GM21737 (cell line): ENCODE measurements around the gene ALKBH6.
"Not testable (repeated sequence)": the region's sequence is repeated elsewhere in the genome, so short reads cannot be mapped to it uniquely, and the experiment has no call there.

ENCODE experiments used
- ATAC-seq: cut with Tn5 transposase; IDR thresholded peaks from one replicate; pipeline ENCODE4 v1.9.1; 2021; ENCODE audit warnings: mild to moderate bottlenecking, moderate library complexity; ENCODE audit not compliant: unreplicated experiment

ALKBH6 gene

GRCh38 chr19:35993923-35994598 is 20.0 kb downstream of the ALKBH6 start:
- ATAC-seq = no peak

DNA sequence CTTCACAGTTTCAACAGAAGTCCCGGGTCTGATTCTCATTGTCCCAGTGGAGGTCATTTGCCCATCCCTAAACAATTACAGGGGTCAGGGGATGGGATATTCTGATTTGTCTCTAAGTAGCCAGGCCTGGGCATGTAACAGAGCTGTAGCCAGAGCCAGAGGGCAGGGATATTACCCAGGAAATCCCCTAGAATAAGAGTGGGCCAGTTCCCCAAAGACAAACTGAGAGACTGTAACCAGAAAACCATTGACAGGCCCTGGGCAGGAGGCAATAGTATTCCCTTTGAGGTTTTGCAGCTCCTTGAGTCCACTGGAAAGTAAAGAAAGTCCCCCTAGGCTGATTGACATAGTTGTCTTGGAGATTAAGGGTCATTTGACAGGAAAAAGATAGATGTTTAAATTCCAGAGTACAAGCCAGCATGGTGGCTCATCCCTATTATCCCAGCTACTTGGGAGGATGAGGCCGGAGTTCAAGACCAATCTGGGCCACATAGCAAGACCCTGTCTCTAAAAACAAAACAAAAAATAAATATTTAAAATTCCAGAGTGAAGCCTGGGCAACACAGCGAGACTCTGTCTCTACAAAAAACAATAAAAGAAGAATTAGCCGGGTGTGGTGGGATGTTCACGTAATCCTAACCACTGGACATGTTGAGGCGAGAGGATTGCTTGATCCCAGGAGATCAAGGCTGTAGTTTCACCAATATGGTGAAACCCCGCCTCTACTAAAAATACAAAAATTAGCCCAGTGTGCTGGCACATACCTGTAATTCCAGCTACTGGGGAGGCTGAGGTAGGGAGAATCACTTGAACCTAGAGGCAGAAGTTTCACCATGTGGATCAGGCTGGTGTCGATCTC is 20.9 kb downstream of the ALKBH6 start:
- no peak for ATAC-seq

GRCh38 chr19:35991731-35992450 is 22.1 kb downstream of the ALKBH6 start:
- no peak for ATAC-seq

GRCh38 chr19:35990771-35991730 is 23.0 kb downstream of the ALKBH6 start:
- no peak for ATAC-seq

GRCh38 chr19:35990156-35990555 is 23.9 kb downstream of the ALKBH6 start:
- ATAC-seq = no peak

DNA sequence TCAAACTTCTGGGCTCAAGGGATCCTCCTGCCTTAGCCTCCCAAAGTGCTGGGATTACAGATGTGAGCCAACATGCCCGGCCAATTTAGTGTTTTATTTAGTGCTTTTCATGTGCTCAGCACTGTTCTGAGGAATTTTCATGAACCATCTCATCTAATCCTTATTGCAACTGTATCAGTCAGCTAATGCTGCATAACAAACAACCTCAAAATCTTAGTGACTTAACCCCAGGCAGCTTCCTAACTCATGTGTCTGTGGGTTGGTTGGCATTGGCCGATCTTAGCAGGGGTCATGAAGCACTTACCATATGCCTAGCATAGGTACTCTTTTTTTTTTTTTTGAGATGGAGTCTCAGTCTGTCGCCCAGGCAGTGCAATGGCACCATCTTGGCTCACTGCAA is 25.2 kb downstream of the ALKBH6 start:
- no peak for ATAC-seq

DNA sequence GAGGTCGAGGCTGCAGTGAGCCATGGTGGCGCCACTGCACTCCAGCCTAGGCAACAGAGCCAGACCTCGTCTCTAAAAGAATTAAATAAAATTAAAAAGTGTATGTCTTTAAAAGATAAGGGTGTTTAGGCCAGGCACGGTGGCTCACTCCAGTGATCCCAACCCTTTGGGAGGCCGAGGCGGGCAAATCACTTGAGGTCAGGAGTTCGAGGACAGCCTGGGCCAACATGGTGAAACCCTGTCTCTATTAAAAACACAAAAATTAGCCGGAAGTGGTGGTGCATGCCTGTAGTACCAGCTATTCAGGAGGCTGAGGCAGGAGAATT is 26.5 kb downstream of the ALKBH6 start:
- no peak for ATAC-seq

GRCh38 chr19:35986664-35987570 is 27.1 kb downstream of the ALKBH6 start:
- ATAC-seq = no peak

- no peak for ATAC-seq
These were observed 27.9 kb downstream of the ALKBH6 start for GRCh38 chr19:35986111-35986510.

GRCh38 chr19:35983177-35983576 is 30.8 kb downstream of the ALKBH6 start:
- no peak for ATAC-seq

DNA sequence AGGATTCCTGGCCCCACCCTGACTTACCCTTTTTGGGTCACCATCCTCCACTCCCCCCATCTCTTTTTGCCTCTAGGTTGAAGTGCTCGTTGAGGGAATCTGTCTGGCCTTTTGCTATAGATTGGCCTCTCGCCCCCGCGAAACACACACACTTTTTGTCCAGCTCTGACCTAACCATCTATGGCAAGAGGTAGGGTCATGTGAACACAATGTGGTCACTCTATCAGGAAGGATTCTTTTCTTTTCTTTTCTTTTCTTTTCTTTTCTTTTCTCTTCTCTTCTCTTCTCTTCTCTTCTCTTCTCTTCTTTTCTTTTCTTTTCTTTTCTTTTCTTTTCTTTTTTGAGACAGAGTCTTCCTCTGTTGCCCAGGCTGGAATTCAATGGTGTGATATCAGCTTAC is 33.0 kb downstream of the ALKBH6 start:
- ATAC-seq = not testable (repeated sequence)

DNA sequence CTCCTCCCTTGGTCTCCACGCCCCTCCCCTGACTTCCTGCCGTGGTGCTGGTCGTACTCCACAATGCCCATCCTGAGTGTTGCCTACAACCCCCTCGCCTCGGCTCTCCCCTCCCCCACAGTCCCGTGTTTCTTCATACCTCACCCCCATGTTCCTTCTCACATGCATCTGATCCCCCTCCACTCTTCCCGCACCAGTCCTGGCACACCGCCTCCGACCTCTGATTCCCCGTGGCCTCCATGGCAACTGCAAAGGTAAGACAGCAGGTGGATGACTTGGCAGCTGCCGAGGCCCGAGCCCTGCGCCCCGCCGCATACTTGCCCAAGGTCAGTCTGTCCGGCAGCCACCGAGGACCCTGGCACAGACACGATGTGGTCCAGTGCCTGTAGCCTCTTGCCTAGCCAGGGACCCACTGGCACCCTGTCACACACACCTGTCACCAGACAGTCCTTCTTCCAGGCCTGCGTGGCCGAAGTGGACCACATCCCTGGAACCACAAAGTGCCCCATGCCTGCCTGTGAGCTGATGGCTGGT is 35.1 kb downstream of the ALKBH6 start:
- no peak for ATAC-seq

- no peak for ATAC-seq
These were observed 35.7 kb downstream of the ALKBH6 start for GRCh38 chr19:35978271-35978670.

DNA sequence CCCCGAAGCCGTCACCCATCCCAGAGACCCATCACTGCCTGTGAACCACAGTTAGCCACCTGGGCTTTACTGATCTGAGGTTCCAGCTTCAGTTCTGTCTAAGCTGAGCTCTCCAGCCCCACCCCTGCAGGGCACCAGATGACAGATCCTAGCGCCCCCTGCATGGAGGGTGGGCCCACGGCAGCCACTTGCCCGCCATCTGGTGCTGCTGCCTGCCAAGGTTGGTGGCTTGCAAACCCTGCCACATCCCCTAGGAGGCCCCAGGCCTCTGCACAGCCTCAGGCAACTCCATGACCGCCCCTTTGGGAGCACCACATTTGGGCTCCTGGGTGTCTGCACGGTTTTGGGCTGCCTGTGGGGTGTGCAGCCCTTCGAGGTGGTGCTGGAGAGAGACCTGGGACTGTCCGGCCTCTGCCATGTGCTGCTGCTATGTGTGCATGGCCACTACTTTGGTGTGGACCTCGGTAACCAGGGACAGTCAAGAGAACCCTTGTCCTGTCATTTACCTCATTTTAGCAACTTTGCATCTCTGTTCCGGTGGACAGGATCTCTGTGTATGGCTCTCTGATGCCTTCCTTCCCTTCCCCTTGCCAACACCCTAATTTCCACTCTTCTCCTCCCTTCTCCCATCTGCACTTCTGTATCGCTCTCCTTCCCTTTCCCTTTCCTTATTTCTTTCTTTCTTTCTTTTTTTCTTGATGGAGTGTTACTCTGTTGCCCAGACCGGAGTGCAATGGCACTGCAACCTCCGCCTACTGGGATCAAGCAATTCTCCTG is 36.4 kb downstream of the ALKBH6 start:
- ATAC-seq = no peak

DNA sequence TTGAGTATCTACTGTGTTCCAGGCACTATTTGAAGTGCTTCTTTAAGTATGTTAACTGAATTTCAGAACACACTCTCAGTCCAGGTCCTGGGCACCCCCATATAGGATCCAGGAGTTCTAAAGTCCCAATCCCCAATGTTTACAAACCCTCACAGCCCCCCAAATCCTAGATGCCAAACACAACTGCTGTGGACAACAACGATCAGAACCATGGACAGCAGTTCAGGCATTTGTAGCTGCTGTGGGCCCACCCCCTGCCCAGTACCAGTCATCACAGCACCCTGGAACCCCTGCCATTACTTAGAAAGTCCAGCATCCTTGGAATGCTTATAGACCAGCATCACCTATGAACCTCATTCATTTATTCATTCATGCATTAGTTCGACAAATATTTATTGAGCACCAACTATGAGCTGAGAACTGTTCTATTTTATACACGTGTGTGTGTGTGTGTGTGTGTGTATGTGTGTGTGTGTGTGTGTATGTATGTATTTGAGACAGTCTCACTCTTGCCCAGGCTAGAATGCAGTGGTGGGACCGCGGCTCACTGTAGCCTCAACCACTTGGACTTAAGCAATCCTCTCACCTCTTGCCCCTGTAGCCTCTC is 38.3 kb downstream of the ALKBH6 start:
- no peak for ATAC-seq

DNA sequence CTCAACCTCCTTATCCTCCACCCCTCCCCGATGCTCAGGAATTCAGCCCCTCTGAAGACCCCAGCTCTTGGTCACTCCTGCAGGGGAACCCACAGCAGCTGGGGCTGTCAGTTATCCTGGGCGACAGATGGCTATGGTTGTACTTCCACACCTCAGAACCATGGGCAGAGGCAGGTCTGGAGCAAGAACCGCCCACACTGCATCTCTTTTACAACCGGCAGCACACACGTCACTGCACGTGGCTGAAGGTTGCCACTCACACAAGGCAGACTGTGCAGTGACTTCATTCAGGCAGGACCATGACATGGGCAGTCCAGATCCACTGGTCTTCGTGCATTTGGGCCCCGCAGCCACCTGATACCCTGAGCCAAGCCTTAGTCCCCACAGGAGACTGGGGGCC is 40.5 kb downstream of the ALKBH6 start:
- ATAC-seq = no peak

- ATAC-seq = no peak
These were observed 47.2 kb downstream of the ALKBH6 start for GRCh38 chr19:35966771-35967170.

DNA sequence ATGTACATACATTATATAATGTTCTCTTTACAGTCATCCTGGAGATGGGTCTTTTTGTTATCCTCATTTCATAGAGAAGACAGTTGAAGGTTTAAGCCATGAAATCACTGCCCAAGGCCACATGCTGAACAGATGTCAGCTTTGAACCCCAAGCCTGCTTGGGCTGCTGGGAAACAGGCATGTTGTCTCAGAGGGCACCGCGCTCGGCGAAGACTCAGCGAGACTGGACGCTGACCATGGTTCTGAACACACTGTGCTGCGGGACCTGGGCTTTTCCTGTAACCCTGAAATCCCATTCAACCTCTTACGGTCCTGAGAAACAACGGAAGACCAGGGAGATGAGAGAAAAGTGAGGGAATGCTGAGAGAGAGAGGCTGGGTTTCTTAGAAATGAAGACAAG is 50.5 kb downstream of the ALKBH6 start:
- ATAC-seq = no peak
